ENCODE measurements around the gene NFKB1.

DNA sequence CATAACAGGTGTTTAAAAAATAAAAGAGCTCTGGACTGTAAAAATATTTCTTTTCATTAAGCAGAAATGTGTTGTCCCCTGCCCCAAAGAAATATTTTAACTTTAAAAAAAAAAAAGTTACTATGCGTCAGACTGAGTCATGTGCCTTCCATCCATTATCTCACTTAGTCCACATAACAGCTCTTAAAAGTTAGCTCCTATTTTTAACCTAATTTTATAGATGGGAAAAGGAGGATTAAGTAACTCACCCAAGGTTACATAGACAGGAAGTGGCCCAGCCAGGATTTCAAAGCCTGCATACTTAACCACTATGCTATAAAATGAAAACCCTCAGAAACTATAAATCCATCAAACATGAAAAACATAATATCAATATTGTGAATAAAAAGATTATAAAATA lies 161.9 kb downstream of the NFKB1 start:
- TF ChIP-seq HDAC8 (tag; IDR thresholded peaks at IDR 0.05) = no peak
- TF ChIP-seq ZBTB26 (CRISPR knock-in tag; IDR thresholded peaks at IDR 0.05) = no peak
- TF ChIP-seq, protein P1, sequence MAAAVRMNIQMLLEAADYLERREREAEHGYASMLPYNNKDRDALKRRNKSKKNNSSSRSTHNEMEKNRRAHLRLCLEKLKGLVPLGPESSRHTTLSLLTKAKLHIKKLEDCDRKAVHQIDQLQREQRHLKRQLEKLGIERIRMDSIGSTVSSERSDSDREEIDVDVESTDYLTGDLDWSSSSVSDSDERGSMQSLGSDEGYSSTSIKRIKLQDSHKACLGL (CRISPR knock-in tag; IDR thresholded peaks at IDR 0.05; ENCODE audit: borderline replicate concordance, poor library complexity, severe bottlenecking) = no peak
- no peak for TF ChIP-seq SETDB1 (IDR thresholded peaks at IDR 0.05; ENCODE audit: low read length)
- no peak for TF ChIP-seq ZNF316 (IDR thresholded peaks at IDR 0.05)
- no peak for TF ChIP-seq ZNF146 (CRISPR knock-in tag; IDR thresholded peaks at IDR 0.05; ENCODE audit: unreplicated experiment)
- TF ChIP-seq TEAD4 (IDR thresholded peaks at IDR 0.05; ENCODE audit: low read length) = no peak
- no peak for TF ChIP-seq TEAD4 (CRISPR knock-in tag; IDR thresholded peaks at IDR 0.05; ENCODE audit: borderline replicate concordance)
- no peak for TF ChIP-seq SMARCE1 (IDR thresholded peaks at IDR 0.05)
- TF ChIP-seq KAT7 (CRISPR knock-in tag; IDR thresholded peaks at IDR 0.05; ENCODE audit: borderline replicate concordance) = no peak
- TF ChIP-seq ASH1L (IDR thresholded peaks at IDR 0.05; ENCODE audit: borderline replicate concordance, low read depth, partially characterized antibody) = no peak
- TF ChIP-seq, protein P2, sequence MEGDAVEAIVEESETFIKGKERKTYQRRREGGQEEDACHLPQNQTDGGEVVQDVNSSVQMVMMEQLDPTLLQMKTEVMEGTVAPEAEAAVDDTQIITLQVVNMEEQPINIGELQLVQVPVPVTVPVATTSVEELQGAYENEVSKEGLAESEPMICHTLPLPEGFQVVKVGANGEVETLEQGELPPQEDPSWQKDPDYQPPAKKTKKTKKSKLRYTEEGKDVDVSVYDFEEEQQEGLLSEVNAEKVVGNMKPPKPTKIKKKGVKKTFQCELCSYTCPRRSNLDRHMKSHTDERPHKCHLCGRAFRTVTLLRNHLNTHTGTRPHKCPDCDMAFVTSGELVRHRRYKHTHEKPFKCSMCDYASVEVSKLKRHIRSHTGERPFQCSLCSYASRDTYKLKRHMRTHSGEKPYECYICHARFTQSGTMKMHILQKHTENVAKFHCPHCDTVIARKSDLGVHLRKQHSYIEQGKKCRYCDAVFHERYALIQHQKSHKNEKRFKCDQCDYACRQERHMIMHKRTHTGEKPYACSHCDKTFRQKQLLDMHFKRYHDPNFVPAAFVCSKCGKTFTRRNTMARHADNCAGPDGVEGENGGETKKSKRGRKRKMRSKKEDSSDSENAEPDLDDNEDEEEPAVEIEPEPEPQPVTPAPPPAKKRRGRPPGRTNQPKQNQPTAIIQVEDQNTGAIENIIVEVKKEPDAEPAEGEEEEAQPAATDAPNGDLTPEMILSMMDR (IDR thresholded peaks at IDR 0.05 in 2 of 3, conservative IDR thresholded peaks at IDR 0.05 in 1 of 3; ENCODE audit: insufficient read depth in 2 of 3, low read depth in 1 of 3, low read length in 3 of 3) = no peak
- TF ChIP-seq PYGO2 (tag; IDR thresholded peaks at IDR 0.05) = no peak

Data from K562 (cell line).